Astrocyte of the cerebellum (primary cell): ENCODE measurements around the gene CETP.

Experiments used
- DNase-seq: peaks from one replicate; pipeline ENCODE4 v3.0.0-alpha.2; 2011; ENCODE audit warnings: low read depth
- H3K4me3 ChIP-seq: 2 replicates; pipeline ENCODE4 v1.5.1; 2011; ENCODE audit warnings: mild to moderate bottlenecking, low read depth, low read length, moderate library complexity
- CTCF ChIP-seq: IDR thresholded peaks from 2 replicates; pipeline ENCODE4 v1.5.1; 2012; ENCODE audit warnings: low read length, low read depth, moderate library complexity, mild to moderate bottlenecking; ENCODE audit errors: missing control alignments
- in situ Hi-C: cut with HindIII; loops from 2 replicates; pipeline ENCODE4 v1.10.0; 2017; ENCODE audit warnings: low sequenced_read_pairs

The CETP gene

GRCh38 chr16:56956756-56957155, 5.0 kb upstream of the CETP start:
- TF ChIP-seq CTCF: peak; percentile 29
- H3K4me3 ChIP-seq: no peak overlapping the region
- DNase-seq: no peak
- in situ Hi-C loops: no loop called here

GRCh38 chr16:56960681-56961281, 969 bp upstream of the CETP start:
- in situ Hi-C loops: no loop called here
- H3K4me3 ChIP-seq: no peak overlapping the region
- DNase-seq: no peak
- TF ChIP-seq CTCF: no peak

GRCh38 chr16:56961386-56961785, 364 bp upstream of the CETP start:
- TF ChIP-seq CTCF: no peak
- no peak overlapping the region for H3K4me3 ChIP-seq
- DNase-seq: no peak
- in situ Hi-C loops: no loop called here

- in situ Hi-C loops: no loop called here
- no peak for DNase-seq
- TF ChIP-seq CTCF: peak; percentile 77
- H3K4me3 ChIP-seq: no peak overlapping the region
Observed at GRCh38 chr16:56964243-56965148, 2.7 kb downstream of the CETP start.

- in situ Hi-C loops: no loop called here
- TF ChIP-seq CTCF: no peak
- DNase-seq: no peak
- no peak overlapping the region for H3K4me3 ChIP-seq
Observed at GRCh38 chr16:56965149-56966092, 3.7 kb downstream of the CETP start.

GRCh38 chr16:56966093-56966475, 4.3 kb downstream of the CETP start:
- no peak overlapping the region for H3K4me3 ChIP-seq
- no peak for DNase-seq
- in situ Hi-C loops: no loop called here
- no peak for TF ChIP-seq CTCF
